Keratinocyte (primary cell): ENCODE results near the gene TMEM218.

Experiments
- CTCF ChIP-seq, 3 experiments: IDR thresholded peaks in 1 of 3; conservative IDR thresholded peaks in 1 of 3; optimal IDR thresholded peaks in 1 of 3; 2 replicates in 2 of 3; 3 replicates in 1 of 3; pipeline versions ENCODE3 to v1.5.1; 2011; ENCODE audit warnings: low read length in 3 of 3, mild to moderate bottlenecking in 3 of 3, moderate library complexity in 2 of 3, control low read depth in 1 of 3, inconsistent platforms in 1 of 3; ENCODE audit not compliant: insufficient read depth in 2 of 3; ENCODE audit errors: extremely low read depth in 1 of 3
- EZH2 ChIP-seq: IDR thresholded peaks from one replicate; pipeline ENCODE4 v1.6.1; 2012; ENCODE audit warnings: inconsistent platforms, mild to moderate bottlenecking, low read length, moderate library complexity

DNA sequence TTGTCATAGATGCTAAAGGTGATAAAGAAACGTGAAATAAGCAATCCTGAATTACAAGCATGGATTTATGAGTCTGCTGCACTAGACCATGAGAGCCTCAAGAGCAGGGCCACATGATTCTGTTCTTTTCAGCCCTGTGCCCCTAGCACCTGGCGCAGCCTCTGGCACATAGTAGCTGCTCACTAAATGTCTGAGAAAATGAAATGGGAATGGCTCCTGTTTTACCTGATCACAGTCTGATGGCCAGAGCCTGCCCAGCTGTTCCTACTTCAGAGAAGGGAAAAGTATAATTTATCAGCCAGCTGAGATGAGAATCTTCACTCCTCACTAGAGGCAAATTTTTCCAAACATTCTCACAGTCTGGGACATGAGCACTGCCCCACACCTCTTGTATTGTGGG, 42.4 kb upstream of the TMEM218 start:
- TF ChIP-seq CTCF (optimal IDR thresholded peaks at IDR 0.05 in 1 of 3, IDR thresholded peaks at IDR 0.05 in 1 of 3, conservative IDR thresholded peaks at IDR 0.05 in 1 of 3; ENCODE audit: extremely low read depth in 1 of 3, insufficient read depth in 2 of 3, low read length in 3 of 3) (no peak), EZH2 (no peak)
